ENCODE measurements around the gene PLEKHA1.

The PLEKHA1 gene

GRCh38 chr10:122374237-122374858, at the start of gene PLEKHA1:
Gene PLEKHA1, plus strand, starts transcription at chr10:122374708. Its CDS starts 18,493 bp downstream, at chr10:122393201.
- FAIRE-seq = no peak

GRCh38 chr10:122325235-122325634, 49.3 kb upstream of the PLEKHA1 start:
- no peak for FAIRE-seq

DNA sequence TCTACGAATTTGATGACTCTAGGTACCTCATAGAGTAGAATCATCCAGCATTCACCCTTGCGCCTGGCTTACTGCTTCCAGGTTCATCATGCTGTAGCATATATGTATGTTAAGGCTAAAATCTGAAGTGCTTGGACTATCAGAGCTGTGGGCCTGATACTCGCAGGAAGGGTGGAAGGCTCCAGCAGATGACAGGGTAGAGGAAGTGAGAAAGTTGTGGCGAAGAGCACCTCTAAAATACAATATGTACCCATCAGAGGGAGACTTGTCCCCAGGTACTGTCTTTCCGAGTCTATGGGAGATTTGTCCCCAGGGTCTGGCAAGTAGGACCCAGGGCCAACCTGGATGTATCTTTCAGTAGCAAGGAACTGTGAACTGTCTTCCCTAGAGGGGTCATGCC, 48.1 kb upstream of the PLEKHA1 start:
- no peak for FAIRE-seq

- no peak for FAIRE-seq
Observed at GRCh38 chr10:122326806-122327205, 47.7 kb upstream of the PLEKHA1 start.

GRCh38 chr10:122327237-122328206, 47.0 kb upstream of the PLEKHA1 start:
- no peak for FAIRE-seq

DNA sequence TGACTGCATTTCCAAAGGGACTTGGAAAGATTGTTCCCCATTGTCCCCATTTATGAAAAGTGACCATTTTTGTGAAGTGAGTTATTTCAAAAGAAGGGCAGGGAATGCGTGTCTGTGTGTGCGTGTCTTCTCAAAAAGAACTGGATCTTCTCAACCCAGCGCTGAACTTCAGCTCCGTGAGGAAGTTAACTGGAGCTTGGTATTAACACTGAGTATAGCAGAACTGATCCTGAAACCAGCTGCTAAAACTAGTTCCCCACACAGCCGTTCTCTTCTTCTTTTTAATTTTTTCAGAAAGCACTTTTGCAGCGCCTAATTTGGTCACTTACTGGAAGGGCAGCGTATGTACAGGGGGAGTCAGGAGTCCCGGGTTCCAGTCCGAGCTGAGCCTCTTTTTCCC, 45.8 kb upstream of the PLEKHA1 start:
- no peak for FAIRE-seq

- FAIRE-seq = no peak
Observed at GRCh38 chr10:122329416-122329815, 45.1 kb upstream of the PLEKHA1 start.

- FAIRE-seq = no peak
Observed at GRCh38 chr10:122331100-122331499, 43.4 kb upstream of the PLEKHA1 start.

GRCh38 chr10:122331615-122332446, 42.7 kb upstream of the PLEKHA1 start:
- FAIRE-seq = no peak

- no peak for FAIRE-seq
Observed at GRCh38 chr10:122333037-122333436, 41.5 kb upstream of the PLEKHA1 start.

GRCh38 chr10:122336332-122336731, 38.2 kb upstream of the PLEKHA1 start:
- no peak for FAIRE-seq

DNA sequence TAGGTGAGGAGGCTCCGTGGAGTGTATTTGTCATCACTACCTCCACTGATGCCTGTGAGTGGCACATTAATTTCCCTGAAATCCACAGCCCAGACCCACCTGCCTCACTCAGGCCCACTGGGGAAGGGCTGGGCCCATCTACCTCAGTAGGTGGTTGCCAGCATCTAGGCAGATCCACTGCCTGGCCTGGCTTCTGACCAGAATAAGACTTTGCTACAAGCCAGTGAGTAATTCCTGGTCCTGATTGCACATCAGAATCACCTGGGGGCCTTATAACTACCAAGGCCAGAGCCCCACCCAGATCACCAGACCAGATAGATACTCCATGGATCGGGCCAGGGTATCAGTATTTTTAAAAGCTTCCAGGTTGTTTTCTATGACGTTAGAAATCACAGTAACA, 37.5 kb upstream of the PLEKHA1 start:
- no peak for FAIRE-seq

DNA sequence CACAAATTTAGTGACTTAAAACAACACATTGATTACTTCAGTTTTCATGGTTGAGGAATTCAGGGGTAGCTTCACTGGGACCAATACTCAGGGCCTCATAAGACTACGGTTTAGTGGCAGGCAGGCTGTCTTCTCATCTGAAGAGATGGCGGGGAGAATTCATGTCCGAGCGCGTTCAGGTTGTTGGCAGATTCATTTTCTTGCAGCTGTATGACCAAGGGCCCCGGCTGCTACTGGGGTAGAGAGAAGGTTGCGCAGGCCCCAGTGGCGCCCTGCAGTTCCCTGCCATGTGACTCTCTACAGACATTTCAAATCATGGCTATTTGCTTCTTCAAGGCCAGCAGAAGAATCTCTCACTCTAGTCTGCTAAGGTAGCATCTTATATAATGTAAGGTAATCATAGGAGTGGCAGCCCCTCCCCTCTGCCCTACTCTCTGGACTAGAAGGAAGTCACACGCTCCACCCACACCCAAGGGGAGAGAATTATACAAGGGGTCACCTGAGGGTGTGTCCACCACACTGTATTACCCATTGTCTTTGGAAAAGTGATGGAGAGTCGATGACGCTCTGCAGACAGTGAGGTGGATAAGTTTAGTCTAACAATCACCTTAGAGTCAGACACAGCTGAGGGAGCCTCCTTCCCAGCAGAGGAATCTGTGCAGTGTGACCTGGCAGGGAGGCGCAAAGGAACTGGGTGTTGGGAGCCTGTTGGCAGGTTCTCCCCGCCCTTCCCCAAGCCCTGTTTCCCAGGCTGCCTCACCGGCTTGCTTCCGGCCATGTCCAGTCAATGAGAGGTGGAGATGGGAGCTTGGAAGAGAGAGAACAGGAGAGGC, 35.7 kb upstream of the PLEKHA1 start:
- no peak for FAIRE-seq

DNA sequence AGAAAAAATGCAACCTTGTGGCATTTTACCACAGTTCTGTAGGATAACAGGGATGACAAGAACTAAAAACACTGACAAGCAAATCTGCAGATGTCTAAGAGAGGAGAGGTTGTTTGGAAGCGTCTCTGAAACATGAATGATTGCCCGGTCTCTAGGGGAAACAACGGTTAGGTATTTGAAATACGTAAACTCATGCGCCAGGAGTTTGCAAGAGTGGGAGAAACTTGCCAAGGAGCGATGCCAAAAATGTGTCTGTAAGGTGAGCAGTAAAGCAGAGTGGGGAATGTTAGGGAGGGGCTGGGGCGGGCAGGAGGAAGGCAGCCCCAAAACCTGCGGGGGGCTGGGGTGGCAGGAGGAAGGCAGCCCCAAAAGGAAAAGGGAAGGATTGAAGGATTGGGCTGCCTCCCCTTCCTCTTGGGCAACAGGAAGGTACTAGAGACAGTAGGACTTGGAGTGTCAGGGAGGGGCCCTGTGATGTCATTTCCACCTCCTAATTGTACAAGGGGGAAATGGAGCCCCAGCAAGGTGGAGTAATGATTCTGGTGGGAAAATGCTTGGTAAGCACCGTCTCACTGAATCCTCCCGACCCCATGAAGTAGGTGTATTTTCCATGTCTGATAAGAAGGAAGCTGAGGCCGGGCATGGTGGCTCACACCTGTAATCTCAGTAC, 33.2 kb upstream of the PLEKHA1 start:
- FAIRE-seq = no peak

- no peak for FAIRE-seq
Observed at GRCh38 chr10:122342293-122343134, 32.0 kb upstream of the PLEKHA1 start.

DNA sequence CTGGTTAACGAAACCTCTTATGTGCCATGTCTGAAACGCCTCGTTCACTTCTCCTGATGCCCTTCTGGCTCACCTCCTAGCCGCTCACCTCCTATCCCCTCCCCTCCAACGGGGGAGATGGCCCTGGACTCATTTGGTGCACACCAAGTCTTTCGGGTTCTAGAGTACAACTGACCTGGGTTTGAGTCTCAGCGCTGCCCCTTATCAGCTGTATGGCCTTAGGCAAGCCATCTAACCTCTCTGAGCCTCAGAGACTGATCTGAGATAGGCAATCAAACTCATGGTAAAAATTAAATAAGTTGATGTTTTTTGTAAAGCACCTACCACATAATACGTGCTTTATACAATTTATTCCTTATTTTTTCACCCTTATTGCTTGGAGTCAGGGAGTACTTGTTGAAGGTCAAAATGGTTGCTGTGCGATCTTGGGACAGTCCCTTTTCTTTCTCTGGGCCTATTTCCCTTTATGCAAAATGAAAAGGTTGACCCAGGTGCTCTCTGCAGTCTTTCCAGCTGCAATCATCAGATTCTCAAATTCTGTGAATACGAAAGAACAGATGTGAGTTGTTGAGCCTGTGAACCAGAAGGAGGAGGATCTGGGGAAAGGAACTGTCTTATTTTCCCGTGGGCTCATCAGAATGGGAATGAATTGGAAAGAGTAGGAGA, 31.2 kb upstream of the PLEKHA1 start:
- FAIRE-seq = no peak

GRCh38 chr10:122343936-122344335, 30.6 kb upstream of the PLEKHA1 start:
- no peak for FAIRE-seq

DNA sequence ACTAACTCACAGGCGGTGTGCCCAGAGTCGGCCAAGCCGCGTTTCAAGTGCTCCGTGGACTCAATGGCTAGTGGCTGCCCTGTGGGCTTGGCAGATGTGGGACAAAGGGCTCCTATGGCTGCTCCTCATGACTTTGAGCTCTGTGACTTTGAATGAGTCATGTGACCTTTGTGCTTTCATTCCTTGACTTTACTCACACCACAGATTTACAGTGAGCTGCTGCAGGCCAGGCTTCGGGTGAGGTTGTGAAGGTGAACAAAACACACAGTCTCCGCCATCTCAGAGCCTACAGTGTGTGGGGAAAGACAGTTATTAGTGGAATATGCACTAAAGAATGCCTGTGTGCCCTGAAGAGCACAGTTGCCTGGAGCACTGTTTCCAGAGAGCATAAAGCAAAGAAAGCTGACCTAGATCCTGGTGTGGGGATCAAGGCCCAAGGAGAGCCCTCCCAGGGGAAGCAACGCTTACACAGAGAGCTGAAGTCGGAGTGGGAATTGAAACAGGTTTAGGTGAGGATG, 29.7 kb upstream of the PLEKHA1 start:
- no peak for FAIRE-seq

GRCh38 chr10:122346326-122346950, 28.1 kb upstream of the PLEKHA1 start:
- FAIRE-seq = no peak

Data from TTC549 (cell line).